GM12892 (cell line): ENCODE measurements around the gene DIRAS1.
A peak's percentile ranks its signal among the peaks of the same experiment; 100 is the strongest.

Source experiments
- DNase-seq: peaks from one replicate; pipeline ENCODE4 v3.0.0; 2011; ENCODE audit not compliant: insufficient read length
- FAIRE-seq: peaks from 2 replicates; lab custom pipeline; 2011; peaks lifted over from hg19 to GRCh38; lab: Jason Lieb, UNC
- POLR2A ChIP-seq: IDR thresholded peaks from 2 replicates; pipeline ENCODE4 v1.6.1; 2011; ENCODE audit warnings: low read depth, low read length, control low read depth
- POLR2AphosphoS5 ChIP-seq: IDR thresholded peaks from 2 replicates; pipeline ENCODE4 v1.6.1; 2011; ENCODE audit warnings: low read depth, low read length, control low read depth
- TAF1 ChIP-seq: IDR thresholded peaks from 2 replicates; pipeline ENCODE4 v1.6.1; 2011; ENCODE audit warnings: low read depth, mild to moderate bottlenecking, control low read depth, low read length, borderline replicate concordance

Gene DIRAS1

GRCh38 chr19:2751438-2751830 lies 30.3 kb upstream of the DIRAS1 start:
- DNase-seq (no peak), FAIRE-seq (no peak)
- TF ChIP-seq POLR2AphosphoS5: no peak

DNA sequence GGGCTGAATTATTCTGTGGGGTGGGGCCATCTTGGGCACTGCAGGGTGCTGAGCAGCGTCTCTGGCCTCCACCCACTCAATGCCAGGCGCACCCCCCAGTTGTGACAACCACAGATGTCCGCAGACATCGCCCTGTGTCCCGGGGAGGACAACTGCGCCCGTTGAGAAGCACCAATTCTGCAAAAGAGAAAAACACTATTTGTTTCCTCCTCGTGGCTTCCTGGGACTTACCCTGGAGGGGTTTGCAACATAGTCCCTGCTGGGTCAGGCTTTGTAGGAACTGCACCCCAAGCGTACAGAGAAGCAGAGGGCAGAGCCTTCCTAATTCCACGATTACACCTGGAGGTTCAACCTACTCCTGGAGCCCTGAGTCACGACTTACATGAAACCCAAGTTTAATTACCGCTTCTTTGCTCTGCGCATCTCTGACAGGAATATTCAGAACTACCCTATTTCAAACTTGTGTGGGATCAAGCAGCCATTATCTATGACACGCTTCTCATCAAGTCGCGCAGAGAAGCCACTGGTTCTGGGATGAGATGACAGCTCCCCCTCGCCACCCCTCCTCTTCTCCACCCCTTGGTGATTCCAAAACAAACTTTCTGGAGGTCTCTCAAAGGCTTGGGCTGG lies 29.8 kb upstream of the DIRAS1 start:
- FAIRE-seq: no peak
- DNase-seq: no peak
- TF ChIP-seq POLR2A: no peak
- no peak for TF ChIP-seq TAF1
- TF ChIP-seq POLR2AphosphoS5: no peak

GRCh38 chr19:2747349-2747748 lies 26.2 kb upstream of the DIRAS1 start:
- TF ChIP-seq TAF1 (no peak), POLR2A (no peak), POLR2AphosphoS5 (no peak)
- FAIRE-seq (peak; percentile 46), DNase-seq (no peak)

GRCh38 chr19:2744113-2744512 lies 22.9 kb upstream of the DIRAS1 start:
- TF ChIP-seq POLR2AphosphoS5: no peak
- TF ChIP-seq POLR2A: no peak
- TF ChIP-seq TAF1: no peak
- DNase-seq (no peak), FAIRE-seq (no peak)

GRCh38 chr19:2743099-2743498 lies 21.9 kb upstream of the DIRAS1 start:
- TF ChIP-seq TAF1 (no peak), POLR2AphosphoS5 (no peak), POLR2A (no peak)
- DNase-seq (no peak), FAIRE-seq (peak; percentile 36)

DNA sequence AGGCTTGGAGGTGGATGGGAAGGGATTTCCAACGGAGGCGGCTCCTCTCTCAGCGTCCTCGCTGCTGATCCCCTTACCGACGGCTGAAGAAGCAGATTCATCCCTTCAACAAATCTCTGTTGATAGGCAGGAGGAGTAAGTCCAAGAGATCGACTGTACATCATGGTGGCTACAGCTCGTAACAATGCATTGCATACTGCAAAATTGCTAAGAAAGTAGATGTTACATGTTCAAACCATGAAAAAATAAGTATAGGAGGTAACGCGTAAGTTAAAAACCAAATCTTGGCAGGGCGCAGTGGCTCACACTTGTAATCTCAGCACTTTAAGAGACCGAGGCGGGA lies 19.1 kb upstream of the DIRAS1 start:
- TF ChIP-seq POLR2AphosphoS5 (no peak), TAF1 (no peak), POLR2A (no peak)
- DNase-seq (no peak), FAIRE-seq (no peak)

GRCh38 chr19:2739602-2740313 lies 18.6 kb upstream of the DIRAS1 start, which contains the start of gene SLC39A3:
Gene SLC39A3, minus strand, starts transcription at chr19:2740017. Its CDS starts 2,760 bp downstream, at chr19:2737257.
- peak; percentile 100 for DNase-seq
- TF ChIP-seq TAF1 (no peak), POLR2A (peak; percentile 39; the same call in 1 of the 2 replicates)
- FAIRE-seq: peak; percentile 99

DNA sequence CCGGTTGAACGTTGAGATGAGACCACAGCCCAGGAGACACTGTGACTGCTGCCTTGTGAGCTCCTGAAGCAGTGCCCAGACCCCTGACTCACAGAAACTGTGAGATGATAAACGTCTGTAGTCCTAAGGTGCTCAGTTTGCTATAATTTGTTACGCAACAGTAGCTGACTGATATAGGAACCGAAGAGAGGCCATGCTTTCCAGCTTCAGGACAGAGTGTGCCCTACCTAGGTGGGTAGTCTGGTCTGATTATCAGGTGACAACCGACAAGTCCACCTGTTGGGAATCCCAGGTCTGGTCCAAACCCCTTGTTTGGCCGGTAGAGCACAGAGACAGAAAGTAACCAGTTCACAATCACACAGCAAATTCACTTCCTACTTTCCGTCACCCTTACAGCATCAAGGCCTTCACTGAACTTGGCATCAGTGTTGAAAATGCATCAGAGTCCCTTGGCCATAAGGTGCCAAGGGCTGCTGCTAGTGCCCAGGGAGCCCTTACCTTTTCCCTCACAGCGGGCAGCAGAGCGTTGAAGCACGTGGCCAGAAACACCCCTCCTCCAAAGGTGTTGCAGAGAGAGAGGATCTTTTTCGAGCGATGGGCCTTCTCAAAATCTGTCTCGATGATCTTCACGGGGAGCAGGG lies 15.5 kb upstream of the DIRAS1 start:
- DNase-seq (no peak), FAIRE-seq (no peak)
- no peak for TF ChIP-seq POLR2A
- no peak for TF ChIP-seq POLR2AphosphoS5
- TF ChIP-seq TAF1: no peak

- TF ChIP-seq TAF1 (no peak), POLR2A (no peak), POLR2AphosphoS5 (no peak)
- DNase-seq (no peak), FAIRE-seq (no peak)
Observed at GRCh38 chr19:2735374-2735773, 14.2 kb upstream of the DIRAS1 start.

DNA sequence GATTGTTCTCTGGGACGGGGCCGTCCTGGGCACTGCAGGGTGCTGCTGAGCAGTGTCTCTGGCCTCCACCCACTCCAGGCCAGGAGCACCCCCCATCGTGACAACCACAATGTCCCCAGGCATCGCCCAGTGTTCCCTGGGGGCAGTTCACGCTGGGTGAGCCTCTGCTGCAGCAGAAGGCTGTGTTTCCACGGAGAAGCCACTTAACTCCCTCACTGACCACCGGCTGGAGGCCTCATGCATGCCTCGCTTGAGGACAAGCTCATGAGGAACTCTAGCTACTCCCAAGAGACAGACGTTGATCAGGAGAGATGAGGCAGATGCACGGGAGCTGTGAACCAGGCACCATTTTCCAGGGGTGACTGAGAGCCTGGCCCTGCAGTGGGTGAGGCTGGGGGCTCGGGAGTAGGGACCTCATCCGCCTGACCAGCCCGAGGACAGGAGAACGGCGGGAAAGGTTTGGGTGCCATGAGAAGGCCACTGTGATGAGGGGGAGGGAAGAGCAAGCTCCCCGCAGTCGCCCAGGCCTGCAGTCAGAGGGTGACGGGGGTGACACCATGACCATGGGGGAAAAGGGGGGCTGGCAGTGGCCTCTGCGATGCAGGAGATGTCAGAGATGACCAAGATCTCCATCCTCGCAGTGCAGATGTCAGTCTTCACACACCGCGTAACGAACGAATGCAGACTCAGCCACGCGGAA lies 13.6 kb upstream of the DIRAS1 start:
- TF ChIP-seq POLR2AphosphoS5 (no peak), POLR2A (no peak), TAF1 (no peak)
- FAIRE-seq: no peak
- DNase-seq: no peak

DNA sequence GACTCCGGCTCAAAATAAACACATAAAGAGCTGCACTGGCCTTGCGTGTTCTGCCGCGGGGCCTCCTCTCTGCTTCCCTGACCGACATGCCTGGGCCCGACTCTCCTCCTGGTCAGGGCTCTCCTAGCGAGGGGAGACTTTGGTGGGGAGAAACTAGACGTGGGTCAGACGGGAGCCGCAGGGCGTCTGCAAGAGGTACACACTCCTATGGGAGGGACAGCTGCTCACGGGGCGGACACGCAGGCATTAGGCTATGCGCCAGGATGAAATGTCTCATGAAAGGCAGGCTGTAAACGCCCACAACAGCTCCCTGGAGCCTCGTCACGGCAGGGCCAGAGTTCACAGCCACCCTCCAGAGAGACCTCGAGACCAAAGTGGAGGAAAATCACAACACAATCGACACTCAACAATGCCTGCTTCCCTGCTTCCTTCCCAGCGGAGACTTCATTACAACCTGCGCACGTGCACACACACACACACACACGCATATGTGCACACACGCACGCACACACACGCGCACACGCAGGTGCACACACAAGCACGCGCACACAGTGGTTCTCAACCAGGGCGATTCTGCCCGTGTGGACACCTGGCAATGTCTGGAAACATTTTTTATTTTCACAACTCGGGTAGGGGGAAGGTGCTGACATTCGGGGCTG lies 12.9 kb upstream of the DIRAS1 start:
- DNase-seq (no peak), FAIRE-seq (no peak)
- TF ChIP-seq TAF1: no peak
- TF ChIP-seq POLR2A: no peak
- TF ChIP-seq POLR2AphosphoS5: no peak
